ENCODE results near the gene KIAA1217. TPM values are rescaled to one million over a fixed set of nuclear protein-coding genes. Genes with fewer than 3 reads are reported as not detected.

KIAA1217 gene
- polyA plus RNA-seq, 1 of the 3 experiments (the other 2 are of a cell fraction), result 7.2 TPM

DNA sequence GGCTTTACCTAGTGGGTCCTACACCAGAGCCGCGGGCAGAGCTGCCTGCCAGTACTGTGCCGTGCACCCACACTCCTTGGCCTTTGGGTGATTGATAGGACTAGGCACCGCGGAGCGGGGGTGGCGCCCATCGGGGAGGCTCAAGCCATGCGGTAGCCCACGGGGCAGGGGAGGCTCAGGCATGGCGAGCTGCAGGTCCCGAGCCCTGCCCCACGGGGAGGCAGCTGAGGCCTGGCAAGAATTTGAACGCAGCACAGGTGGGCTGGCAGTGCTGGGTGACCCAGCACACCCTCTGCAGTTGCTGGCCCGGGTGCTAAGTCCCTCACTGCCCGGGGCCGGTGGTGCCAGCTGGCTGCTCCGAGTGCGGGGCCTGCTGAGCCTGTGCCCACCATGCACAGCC, 32.3 kb upstream of the KIAA1217 start (continued):
- TF ChIP-seq, protein P1, sequence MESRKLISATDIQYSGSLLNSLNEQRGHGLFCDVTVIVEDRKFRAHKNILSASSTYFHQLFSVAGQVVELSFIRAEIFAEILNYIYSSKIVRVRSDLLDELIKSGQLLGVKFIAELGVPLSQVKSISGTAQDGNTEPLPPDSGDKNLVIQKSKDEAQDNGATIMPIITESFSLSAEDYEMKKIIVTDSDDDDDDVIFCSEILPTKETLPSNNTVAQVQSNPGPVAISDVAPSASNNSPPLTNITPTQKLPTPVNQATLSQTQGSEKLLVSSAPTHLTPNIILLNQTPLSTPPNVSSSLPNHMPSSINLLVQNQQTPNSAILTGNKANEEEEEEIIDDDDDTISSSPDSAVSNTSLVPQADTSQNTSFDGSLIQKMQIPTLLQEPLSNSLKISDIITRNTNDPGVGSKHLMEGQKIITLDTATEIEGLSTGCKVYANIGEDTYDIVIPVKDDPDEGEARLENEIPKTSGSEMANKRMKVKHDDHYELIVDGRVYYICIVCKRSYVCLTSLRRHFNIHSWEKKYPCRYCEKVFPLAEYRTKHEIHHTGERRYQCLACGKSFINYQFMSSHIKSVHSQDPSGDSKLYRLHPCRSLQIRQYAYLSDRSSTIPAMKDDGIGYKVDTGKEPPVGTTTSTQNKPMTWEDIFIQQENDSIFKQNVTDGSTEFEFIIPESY (IDR thresholded peaks at IDR 0.05; ENCODE audit: borderline replicate concordance, low read depth), result no peak
- no peak for TF ChIP-seq TAF1 (IDR thresholded peaks at IDR 0.05; ENCODE audit: borderline replicate concordance, low read depth, low read length)
- TF ChIP-seq NFIC (IDR thresholded peaks at IDR 0.05; ENCODE audit: borderline replicate concordance), result no peak
- TF ChIP-seq FOSL2 (IDR thresholded peaks at IDR 0.05; ENCODE audit: borderline replicate concordance, low read depth), result no peak
- TF ChIP-seq, protein P2, sequence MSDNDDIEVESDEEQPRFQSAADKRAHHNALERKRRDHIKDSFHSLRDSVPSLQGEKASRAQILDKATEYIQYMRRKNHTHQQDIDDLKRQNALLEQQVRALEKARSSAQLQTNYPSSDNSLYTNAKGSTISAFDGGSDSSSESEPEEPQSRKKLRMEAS (IDR thresholded peaks at IDR 0.05; ENCODE audit: low read depth), result no peak
- TF ChIP-seq, protein P3, sequence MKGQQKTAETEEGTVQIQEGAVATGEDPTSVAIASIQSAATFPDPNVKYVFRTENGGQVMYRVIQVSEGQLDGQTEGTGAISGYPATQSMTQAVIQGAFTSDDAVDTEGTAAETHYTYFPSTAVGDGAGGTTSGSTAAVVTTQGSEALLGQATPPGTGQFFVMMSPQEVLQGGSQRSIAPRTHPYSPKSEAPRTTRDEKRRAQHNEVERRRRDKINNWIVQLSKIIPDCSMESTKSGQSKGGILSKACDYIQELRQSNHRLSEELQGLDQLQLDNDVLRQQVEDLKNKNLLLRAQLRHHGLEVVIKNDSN (IDR thresholded peaks at IDR 0.05; ENCODE audit: borderline replicate concordance, low read depth), result no peak
- TF ChIP-seq POLR2AphosphoS5 (IDR thresholded peaks at IDR 0.05; ENCODE audit: low read depth, low read length), result no peak
- TF ChIP-seq TEAD4 (IDR thresholded peaks at IDR 0.05; ENCODE audit: borderline replicate concordance, insufficient read depth), result no peak
- TF ChIP-seq FOXM1 (IDR thresholded peaks at IDR 0.05; ENCODE audit: low read depth), result no peak
- no peak for TF ChIP-seq EZH2phosphoT487 (IDR thresholded peaks at IDR 0.05; ENCODE audit: borderline replicate concordance, low read depth)
- TF ChIP-seq, protein P4, sequence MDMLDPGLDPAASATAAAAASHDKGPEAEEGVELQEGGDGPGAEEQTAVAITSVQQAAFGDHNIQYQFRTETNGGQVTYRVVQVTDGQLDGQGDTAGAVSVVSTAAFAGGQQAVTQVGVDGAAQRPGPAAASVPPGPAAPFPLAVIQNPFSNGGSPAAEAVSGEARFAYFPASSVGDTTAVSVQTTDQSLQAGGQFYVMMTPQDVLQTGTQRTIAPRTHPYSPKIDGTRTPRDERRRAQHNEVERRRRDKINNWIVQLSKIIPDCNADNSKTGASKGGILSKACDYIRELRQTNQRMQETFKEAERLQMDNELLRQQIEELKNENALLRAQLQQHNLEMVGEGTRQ (IDR thresholded peaks at IDR 0.05; ENCODE audit: borderline replicate concordance, low read depth, low read length), result no peak
- no peak for TF ChIP-seq TCF12 (IDR thresholded peaks at IDR 0.05)
- TF ChIP-seq GATA2 (CRISPR knock-in tag; IDR thresholded peaks at IDR 0.05), result no peak

DNA sequence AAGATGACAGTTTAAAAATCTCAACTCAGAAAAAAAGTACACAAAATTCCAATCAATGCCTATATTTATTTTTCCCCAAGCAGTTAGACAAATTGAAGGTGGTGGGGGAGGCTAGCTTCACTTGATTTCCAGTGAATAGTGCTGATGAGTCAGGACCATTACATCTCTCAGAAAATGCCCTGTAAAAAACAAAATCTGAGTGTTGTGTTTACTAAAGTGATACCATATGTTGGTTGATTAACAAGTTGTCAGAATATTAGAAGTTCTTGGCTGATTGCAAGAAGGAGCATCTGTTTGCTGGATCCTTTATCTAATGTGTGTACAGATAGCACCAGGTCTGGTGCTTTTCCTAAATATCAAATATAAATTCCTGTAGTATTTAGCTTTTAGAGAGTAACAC, 31.3 kb upstream of the KIAA1217 start:
- Histone ChIP-seq H3K9ac (no peak overlapping the region), H2AFZ (ENCODE audit: low read depth) (no peak overlapping the region)
- TF ChIP-seq NRF1 (IDR thresholded peaks at IDR 0.05; ENCODE audit: low read depth, low read length) (no peak), RCOR1 (IDR thresholded peaks at IDR 0.05; ENCODE audit: low read length) (no peak), FOSL2 (IDR thresholded peaks at IDR 0.05; ENCODE audit: borderline replicate concordance, low read depth) (no peak), YY1 (IDR thresholded peaks at IDR 0.05; ENCODE audit: low read depth) (no peak), GATA2 (CRISPR knock-in tag; IDR thresholded peaks at IDR 0.05) (no peak), RXRA (IDR thresholded peaks at IDR 0.05; ENCODE audit: borderline replicate concordance, low read depth) (no peak), SMC3 (IDR thresholded peaks at IDR 0.05; ENCODE audit: low read depth, low read length) (no peak), RAD21 (IDR thresholded peaks at IDR 0.05; ENCODE audit: low read length) (no peak), RFX5 (IDR thresholded peaks at IDR 0.05; ENCODE audit: low read length) (no peak), JUND (IDR thresholded peaks at IDR 0.05) (no peak), POLR2AphosphoS5 (IDR thresholded peaks at IDR 0.05; ENCODE audit: low read depth, low read length) (no peak), GABPA (IDR thresholded peaks at IDR 0.05; ENCODE audit: low read depth) (no peak), FOXM1 (IDR thresholded peaks at IDR 0.05; ENCODE audit: low read depth) (no peak)
- TF ChIP-seq, protein P3 (IDR thresholded peaks at IDR 0.05; ENCODE audit: borderline replicate concordance, low read depth), result no peak
- TF ChIP-seq, protein P1 (IDR thresholded peaks at IDR 0.05; ENCODE audit: borderline replicate concordance, low read depth), result no peak
- TF ChIP-seq, protein P2 (IDR thresholded peaks at IDR 0.05; ENCODE audit: low read depth), result no peak

More for the DNA sequence above, 31.3 kb upstream of the KIAA1217 start:
- ChIA-PET POLR2A (no interaction called here), CTCF (no interaction called here)
- DNase-seq, result no peak
- no peaks in the 10 kb centered on the region for H3K27me3 ChIP-seq (ENCODE audit: insufficient read depth)
- no peaks in the 10 kb centered on the region for H3K9me3 ChIP-seq
- H3K9me2 ChIP-seq, result no peaks in the 10 kb centered on the region
- no peak overlapping the region for H3K27ac ChIP-seq (ENCODE audit: low read depth in 2 of 2, low read length in 1 of 2)
- no peaks in the 10 kb centered on the region for H3K36me3 ChIP-seq (replicated peaks in 1 of 2; ENCODE audit: control insufficient read depth in 1 of 2, insufficient read depth in 2 of 2, low read length in 1 of 2)
- no peak overlapping the region for H3K4me3 ChIP-seq (ENCODE audit: low read depth in 2 of 2, low read length in 1 of 2)
- no peak overlapping the region for H3K4me2 ChIP-seq
- H4K20me1 ChIP-seq (ENCODE audit: insufficient read depth), result no peaks in the 10 kb centered on the region
- H3F3A ChIP-seq (replicated peaks; ENCODE audit: insufficient read depth), result no peaks in the 10 kb centered on the region
- H3K79me2 ChIP-seq (ENCODE audit: insufficient read depth), result no peaks in the 10 kb centered on the region
- no peaks in the 10 kb centered on the region for H3K4me1 ChIP-seq (ENCODE audit: control insufficient read depth in 1 of 2, insufficient read depth in 2 of 2, low read depth in 1 of 2, low read length in 1 of 2)
